ENCODE measurements around the gene MLLT11.

- no peak for TF ChIP-seq POLR2A (IDR thresholded peaks at IDR 0.05; ENCODE audit: extremely low read depth, insufficient read length)
- TF ChIP-seq, protein P1, sequence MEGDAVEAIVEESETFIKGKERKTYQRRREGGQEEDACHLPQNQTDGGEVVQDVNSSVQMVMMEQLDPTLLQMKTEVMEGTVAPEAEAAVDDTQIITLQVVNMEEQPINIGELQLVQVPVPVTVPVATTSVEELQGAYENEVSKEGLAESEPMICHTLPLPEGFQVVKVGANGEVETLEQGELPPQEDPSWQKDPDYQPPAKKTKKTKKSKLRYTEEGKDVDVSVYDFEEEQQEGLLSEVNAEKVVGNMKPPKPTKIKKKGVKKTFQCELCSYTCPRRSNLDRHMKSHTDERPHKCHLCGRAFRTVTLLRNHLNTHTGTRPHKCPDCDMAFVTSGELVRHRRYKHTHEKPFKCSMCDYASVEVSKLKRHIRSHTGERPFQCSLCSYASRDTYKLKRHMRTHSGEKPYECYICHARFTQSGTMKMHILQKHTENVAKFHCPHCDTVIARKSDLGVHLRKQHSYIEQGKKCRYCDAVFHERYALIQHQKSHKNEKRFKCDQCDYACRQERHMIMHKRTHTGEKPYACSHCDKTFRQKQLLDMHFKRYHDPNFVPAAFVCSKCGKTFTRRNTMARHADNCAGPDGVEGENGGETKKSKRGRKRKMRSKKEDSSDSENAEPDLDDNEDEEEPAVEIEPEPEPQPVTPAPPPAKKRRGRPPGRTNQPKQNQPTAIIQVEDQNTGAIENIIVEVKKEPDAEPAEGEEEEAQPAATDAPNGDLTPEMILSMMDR (IDR thresholded peaks at IDR 0.05; ENCODE audit: low read depth, low read length) = no peak
- TF ChIP-seq MAX (IDR thresholded peaks at IDR 0.05; ENCODE audit: low read depth, low read length) = no peak
Measured at GRCh38 chr1:151037032-151037431, 23.2 kb upstream of the MLLT11 start.
